Mucosa of stomach (tissue), 1 donor: Measurements from ENCODE around the gene MLLT1.

ENCODE experiments used
- H3K27me3 ChIP-seq: one replicate; pipeline ENCODE4 v1.7.0; 2013; ENCODE audit warnings: mild to moderate bottlenecking, low read length; ENCODE audit not compliant: control insufficient read depth, insufficient read depth
- H3K36me3 ChIP-seq: one replicate; pipeline ENCODE4 v1.7.0; 2013; ENCODE audit warnings: low read length; ENCODE audit not compliant: control insufficient read depth, insufficient read depth
- H3K4me1 ChIP-seq: one replicate; pipeline ENCODE4 v1.7.0; 2013; ENCODE audit warnings: mild to moderate bottlenecking, low read length; ENCODE audit not compliant: control insufficient read depth, insufficient read depth
- H3K4me3 ChIP-seq: one replicate; pipeline ENCODE4 v1.7.0; 2013; ENCODE audit warnings: low read length
- H3K9ac ChIP-seq: one replicate; pipeline ENCODE4 v1.7.0; 2013; ENCODE audit warnings: mild to moderate bottlenecking, low read length, moderate library complexity
- H3K9me3 ChIP-seq: one replicate; pipeline ENCODE4 v1.7.0; 2013; ENCODE audit warnings: mild to moderate bottlenecking, low read length, moderate library complexity; ENCODE audit not compliant: control insufficient read depth
- donor health status: Pancreatic carcinoma.

Gene MLLT1

GRCh38 chr19:6196361-6196760 is 83.4 kb downstream of the MLLT1 start:
- no peaks in the 10 kb centered on the region for H3K36me3 ChIP-seq
- peaks cover 7% of the 10 kb centered on the region for H3K4me1 ChIP-seq
- no peak overlapping the region for H3K9ac ChIP-seq
- H3K9me3 ChIP-seq, result no peaks in the 10 kb centered on the region
- no peaks in the 10 kb centered on the region for H3K27me3 ChIP-seq
- no peak overlapping the region for H3K4me3 ChIP-seq

DNA sequence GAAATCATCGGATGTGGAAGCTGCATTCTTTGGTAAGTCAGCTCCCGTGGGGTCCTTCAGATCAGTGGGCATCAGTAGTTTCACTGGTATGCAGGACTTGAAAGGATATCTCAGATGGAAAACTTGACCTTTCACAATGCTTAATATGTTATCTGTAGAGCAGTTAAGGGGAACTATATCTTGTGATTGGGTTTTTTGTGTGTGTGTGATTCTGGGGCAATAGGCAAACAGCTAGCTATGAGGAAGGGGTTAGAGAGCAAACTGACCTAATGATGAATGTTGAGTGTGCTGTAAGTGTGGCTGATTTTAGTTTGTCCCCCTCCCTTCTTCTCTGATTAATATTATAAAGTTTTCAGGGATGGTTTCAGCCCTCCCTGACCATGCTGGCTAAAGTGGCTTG is 91.0 kb downstream of the MLLT1 start:
- no peaks in the 10 kb centered on the region for H3K36me3 ChIP-seq

DNA sequence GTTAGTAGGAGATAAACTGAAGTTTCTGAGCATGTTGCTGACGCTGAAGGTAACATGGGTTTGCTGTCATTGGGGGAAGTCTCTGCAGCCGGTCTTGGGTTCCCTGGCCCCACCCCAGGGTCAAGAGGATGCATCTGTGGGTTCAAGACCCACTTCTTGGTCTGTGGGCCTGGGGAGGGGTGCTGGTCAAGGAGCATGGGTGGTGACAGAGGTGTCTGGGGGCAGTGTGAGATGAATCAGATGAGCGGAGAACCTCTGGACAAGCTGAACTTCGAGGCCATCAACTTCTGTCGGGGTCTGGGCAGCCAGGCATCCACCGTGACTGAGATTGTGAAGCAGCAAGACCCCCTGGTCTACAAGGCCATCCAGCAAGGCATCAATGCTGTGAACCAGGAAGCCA is 92.4 kb downstream of the MLLT1 start:
- no peaks in the 10 kb centered on the region for H3K27me3 ChIP-seq
- H3K4me3 ChIP-seq, result no peak overlapping the region
- no peaks in the 10 kb centered on the region for H3K9me3 ChIP-seq
- H3K4me1 ChIP-seq, result no peaks in the 10 kb centered on the region
- H3K36me3 ChIP-seq, result no peaks in the 10 kb centered on the region
- H3K9ac ChIP-seq, result no peak overlapping the region

More for the DNA sequence above, 91.0 kb downstream of the MLLT1 start:
- H3K27me3 ChIP-seq, result no peaks in the 10 kb centered on the region
- H3K9me3 ChIP-seq, result no peaks in the 10 kb centered on the region
- H3K4me3 ChIP-seq, result no peak overlapping the region
- H3K9ac ChIP-seq, result no peak overlapping the region
- H3K4me1 ChIP-seq, result no peaks in the 10 kb centered on the region

DNA sequence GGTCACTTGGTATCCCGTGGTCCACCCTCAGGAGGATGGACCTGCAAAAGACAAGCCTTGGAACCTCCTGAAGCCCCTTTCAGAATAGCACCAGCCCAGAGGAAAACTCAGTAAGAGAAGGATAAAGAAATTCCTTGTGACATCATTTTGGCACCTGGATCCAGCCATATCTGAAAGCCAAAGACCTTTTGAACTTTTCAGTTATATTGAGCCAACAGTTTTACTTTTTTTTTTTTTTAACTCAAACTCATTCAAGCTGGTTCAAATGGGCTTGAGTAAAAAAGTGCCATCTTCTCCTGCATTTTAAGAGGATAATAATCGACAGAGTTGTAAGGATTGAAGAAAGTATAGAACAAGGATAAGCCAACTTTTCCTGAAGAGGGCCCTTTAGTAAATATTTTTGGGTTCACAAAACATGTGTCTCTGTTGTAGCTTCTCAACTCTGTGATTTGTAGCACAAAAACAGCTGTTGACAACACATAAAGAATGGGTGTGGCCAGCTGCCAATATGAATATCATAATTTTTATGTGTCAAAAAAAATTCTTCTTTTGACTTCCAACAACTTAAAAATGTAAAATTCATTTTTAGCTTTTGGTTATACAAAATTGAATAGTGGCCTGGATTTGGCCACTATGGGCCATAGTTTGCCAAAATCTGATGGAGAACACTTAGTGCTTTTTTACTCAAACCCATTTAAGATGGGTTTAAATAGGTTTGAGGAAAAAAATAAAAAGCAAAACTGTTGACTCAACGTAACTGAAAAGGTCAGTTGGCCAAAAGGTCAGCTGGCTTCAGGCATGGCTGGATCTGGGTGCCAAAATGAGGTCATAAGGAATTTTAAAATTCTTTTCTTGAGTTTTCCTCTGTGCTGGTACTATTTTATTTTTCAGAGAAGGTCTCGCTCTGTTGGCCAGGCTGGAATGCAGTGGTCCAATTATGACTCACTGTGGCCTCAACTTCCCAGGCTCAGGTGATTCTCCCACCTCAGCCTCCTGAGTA is 93.6 kb downstream of the MLLT1 start:
- no peaks in the 10 kb centered on the region for H3K9me3 ChIP-seq

DNA sequence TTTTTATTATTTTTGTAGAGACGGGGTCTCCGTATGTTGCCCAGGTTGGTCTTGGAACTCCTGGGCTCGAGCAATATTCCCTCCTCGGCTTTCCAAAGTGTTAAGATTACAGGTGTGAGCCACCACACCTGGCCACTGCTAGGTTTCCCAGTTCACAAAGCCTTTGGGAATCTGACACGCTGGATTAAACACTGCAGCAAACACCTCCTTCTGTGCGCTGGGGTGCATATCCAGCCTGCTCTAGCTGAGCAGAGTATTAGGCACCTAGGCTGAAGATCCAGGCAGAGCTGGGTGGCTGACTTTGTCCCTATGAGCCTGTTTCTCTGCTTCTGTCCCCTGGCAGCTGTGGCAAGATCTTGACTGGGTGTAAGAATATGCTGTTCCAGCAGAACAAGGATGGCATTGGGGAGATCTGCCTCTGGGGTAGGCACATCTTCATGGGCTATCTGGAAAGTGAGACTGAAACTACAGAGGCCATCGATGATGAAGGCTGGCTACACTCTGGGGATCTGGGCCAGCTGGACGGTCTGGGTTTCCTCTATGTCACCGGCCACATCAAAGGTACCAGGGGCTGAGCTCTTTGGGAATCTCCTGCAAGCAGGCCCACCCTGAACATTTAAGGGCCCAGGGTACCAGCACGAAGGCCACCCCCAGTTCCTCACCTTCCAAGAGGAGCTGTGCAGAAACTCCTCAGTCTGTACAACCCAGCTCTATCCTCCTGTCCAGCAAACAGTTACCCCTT is 94.5 kb downstream of the MLLT1 start:
- Histone ChIP-seq H3K36me3 (no peaks in the 10 kb centered on the region), H3K9ac (no peak overlapping the region), H3K9me3 (no peaks in the 10 kb centered on the region), H3K4me1 (no peaks in the 10 kb centered on the region), H3K27me3 (no peaks in the 10 kb centered on the region), H3K4me3 (no peak overlapping the region)

More for the DNA sequence above, 93.6 kb downstream of the MLLT1 start:
- Histone ChIP-seq H3K4me1 (no peaks in the 10 kb centered on the region), H3K27me3 (no peaks in the 10 kb centered on the region), H3K9ac (no peak overlapping the region), H3K4me3 (no peak overlapping the region), H3K36me3 (no peaks in the 10 kb centered on the region)

GRCh38 chr19:6181119-6181518 is 98.7 kb downstream of the MLLT1 start:
- H3K4me3 ChIP-seq, result no peak overlapping the region
- no peaks in the 10 kb centered on the region for H3K9me3 ChIP-seq
- H3K4me1 ChIP-seq, result no peaks in the 10 kb centered on the region
- no peaks in the 10 kb centered on the region for H3K27me3 ChIP-seq
- H3K9ac ChIP-seq, result no peak overlapping the region
- H3K36me3 ChIP-seq, result no peaks in the 10 kb centered on the region

DNA sequence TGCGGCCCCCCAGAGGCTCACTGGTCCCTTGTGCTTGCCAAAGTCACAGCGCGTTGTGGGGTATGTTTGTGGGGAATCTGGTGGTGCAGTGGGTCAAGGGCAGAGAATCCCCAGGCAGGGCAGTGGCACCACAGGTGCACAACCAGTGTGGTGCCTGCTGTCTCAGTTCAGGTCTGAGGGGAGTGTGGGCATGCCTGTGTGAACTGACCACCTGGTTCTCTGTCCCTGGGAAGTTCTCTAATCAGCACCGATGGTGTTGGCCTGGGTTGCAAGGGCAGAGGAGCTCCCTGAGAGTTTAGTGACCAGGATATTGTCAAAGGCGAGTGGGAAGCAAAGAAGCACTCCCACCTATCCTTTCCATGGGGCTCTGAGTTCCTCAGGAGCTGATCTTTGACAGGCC is 106.6 kb downstream of the MLLT1 start:
- Histone ChIP-seq H3K36me3 (no peaks in the 10 kb centered on the region), H3K4me3 (no peak overlapping the region), H3K27me3 (no peaks in the 10 kb centered on the region), H3K9me3 (no peaks in the 10 kb centered on the region), H3K4me1 (no peaks in the 10 kb centered on the region), H3K9ac (no peak overlapping the region)

- Histone ChIP-seq H3K4me3 (no peak overlapping the region), H3K27me3 (no peaks in the 10 kb centered on the region), H3K9ac (no peak overlapping the region), H3K9me3 (no peaks in the 10 kb centered on the region), H3K36me3 (no peaks in the 10 kb centered on the region), H3K4me1 (no peaks in the 10 kb centered on the region)
Observed at GRCh38 chr19:6172074-6172863, 107.5 kb downstream of the MLLT1 start.

- no peak overlapping the region for H3K9ac ChIP-seq
- H3K4me1 ChIP-seq, result no peaks in the 10 kb centered on the region
- H3K9me3 ChIP-seq, result no peaks in the 10 kb centered on the region
- no peaks in the 10 kb centered on the region for H3K36me3 ChIP-seq
- H3K27me3 ChIP-seq, result no peaks in the 10 kb centered on the region
- H3K4me3 ChIP-seq, result no peak overlapping the region
Observed at GRCh38 chr19:6167115-6167514, 112.7 kb downstream of the MLLT1 start.

DNA sequence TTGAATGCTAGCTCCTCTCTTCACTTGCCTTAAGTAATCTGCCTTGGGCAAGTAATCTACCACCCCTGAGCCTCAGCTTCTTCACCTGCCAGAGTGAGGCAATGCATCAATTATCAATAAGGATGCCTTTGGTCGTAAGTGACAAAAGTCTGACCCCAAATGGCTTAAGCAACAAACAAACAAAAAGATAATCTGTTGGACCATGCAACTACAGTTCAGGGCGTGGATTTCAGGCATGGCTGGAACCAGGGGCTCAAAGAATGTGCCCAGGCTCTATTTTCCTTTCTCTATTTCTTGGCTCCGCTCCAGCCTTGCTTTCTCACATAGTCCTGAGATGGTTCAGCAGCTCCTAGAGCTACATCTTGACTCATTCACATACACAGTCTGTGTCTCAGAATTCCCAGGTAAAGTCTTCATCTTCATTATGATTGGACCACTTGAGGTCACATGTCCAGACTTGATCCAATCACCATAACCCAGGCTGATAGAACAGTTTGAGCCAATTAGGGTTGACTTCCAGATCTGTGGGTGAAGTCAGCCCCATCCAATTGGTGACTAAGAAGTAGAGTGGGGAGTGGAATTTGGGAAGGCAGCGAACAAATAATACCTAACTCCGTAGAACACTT is 114.8 kb downstream of the MLLT1 start:
- Histone ChIP-seq H3K36me3 (no peaks in the 10 kb centered on the region), H3K9ac (no peak overlapping the region), H3K27me3 (no peaks in the 10 kb centered on the region), H3K4me3 (no peak overlapping the region), H3K9me3 (no peaks in the 10 kb centered on the region), H3K4me1 (peaks cover 5% of the 10 kb centered on the region)

DNA sequence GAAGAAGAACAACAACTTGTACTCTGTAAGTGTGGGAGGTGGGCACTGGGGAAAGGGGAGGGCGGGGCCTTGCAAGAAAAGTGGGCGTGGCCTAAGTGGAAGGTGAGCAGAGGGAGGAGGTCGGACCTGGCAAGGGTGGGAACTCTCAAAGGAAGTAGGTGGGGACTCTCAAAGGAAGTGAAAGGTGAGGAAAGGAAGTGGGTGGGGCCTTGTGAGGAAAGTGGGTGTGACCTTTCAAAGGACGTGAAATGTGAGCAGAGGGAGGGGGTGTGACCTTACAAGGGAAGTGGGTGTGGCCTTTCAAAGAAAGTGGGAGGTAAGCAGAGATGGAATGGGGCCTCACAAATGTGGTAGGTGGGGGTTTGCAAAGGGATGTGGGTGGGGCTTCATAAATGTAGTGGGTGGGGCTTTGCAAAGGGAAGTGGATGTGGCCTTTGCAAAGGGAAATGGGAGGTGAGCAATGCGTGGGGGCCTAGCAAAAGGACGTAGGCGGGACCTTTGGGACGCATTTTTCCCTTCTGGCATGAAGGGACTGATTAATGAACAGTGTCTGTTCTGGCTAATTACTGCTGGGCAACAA is 118.4 kb downstream of the MLLT1 start:
- Histone ChIP-seq H3K36me3 (no peaks in the 10 kb centered on the region), H3K27me3 (no peaks in the 10 kb centered on the region), H3K4me3 (no peak overlapping the region), H3K4me1 (peaks cover 5% of the 10 kb centered on the region), H3K9me3 (no peaks in the 10 kb centered on the region), H3K9ac (no peak overlapping the region)
